ENCODE results near the gene VRK1. TPM values are rescaled to one million over a fixed set of nuclear protein-coding genes. Genes with fewer than 3 reads are reported as not detected.

The VRK1 gene
- total RNA-seq, 2 experiments from 2014 or later: 97.5 to 97.9 TPM

DNA sequence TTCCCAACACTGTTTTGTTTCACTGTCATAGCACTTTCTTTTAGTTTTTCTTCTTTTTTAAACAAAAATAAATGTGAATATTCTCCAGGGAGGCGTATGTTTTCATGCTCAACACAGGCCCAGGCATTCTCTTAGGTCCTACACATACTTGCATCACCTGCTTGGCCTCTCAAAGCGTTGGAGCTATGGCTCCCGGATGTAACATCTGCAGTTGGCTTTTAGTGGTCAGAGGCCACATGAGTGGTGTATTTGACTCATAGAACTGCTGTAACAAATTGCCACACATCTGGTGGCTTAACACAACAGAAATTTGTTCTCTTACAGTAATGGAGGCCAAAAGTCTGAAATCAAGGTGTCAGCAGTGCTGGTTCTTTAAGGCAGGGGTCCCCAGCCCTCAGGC lies 44.6 kb upstream of the VRK1 start:
- no peak for TF ChIP-seq EZH2phosphoT487 (IDR thresholded peaks at IDR 0.05; ENCODE audit: borderline replicate concordance, low read depth, low read length)
- ChIA-PET CTCF (ENCODE audit: unreplicated experiment) (no interaction called here), POLR2A (no interaction called here)
- DNase-seq (ENCODE audit: low spot score): no peak
- H3K9me3 ChIP-seq (ENCODE audit: low read length): no peaks in the 10 kb centered on the region
- H3K27ac ChIP-seq (ENCODE audit: low read depth, low read length, poor library complexity, severe bottlenecking): no peak overlapping the region
- no peaks in the 10 kb centered on the region for H3K9me2 ChIP-seq (ENCODE audit: insufficient read depth, low read length)
- H3K4me3 ChIP-seq (ENCODE audit: low read depth, low read length, poor library complexity, severe bottlenecking): no peak overlapping the region
- H4K20me1 ChIP-seq (ENCODE audit: insufficient read depth, low read length): no peaks in the 10 kb centered on the region
- H2AFZ ChIP-seq (ENCODE audit: low read length): no peak overlapping the region
- intact Hi-C loops (cut with micrococcal nuclease; ENCODE audit: unreplicated experiment): no loop called here
- no peaks in the 10 kb centered on the region for H3K79me2 ChIP-seq (ENCODE audit: insufficient read depth, low read depth, low read length)
- H3K36me3 ChIP-seq (ENCODE audit: insufficient read depth, low read length): no peaks in the 10 kb centered on the region
- no TSS peak for BruUV-seq (replicated peaks)
- no peak overlapping the region for H3K4me2 ChIP-seq (ENCODE audit: low read length)
- no peaks in the 10 kb centered on the region for H3K4me1 ChIP-seq (ENCODE audit: insufficient read depth, low read length, poor library complexity, severe bottlenecking)

DNA sequence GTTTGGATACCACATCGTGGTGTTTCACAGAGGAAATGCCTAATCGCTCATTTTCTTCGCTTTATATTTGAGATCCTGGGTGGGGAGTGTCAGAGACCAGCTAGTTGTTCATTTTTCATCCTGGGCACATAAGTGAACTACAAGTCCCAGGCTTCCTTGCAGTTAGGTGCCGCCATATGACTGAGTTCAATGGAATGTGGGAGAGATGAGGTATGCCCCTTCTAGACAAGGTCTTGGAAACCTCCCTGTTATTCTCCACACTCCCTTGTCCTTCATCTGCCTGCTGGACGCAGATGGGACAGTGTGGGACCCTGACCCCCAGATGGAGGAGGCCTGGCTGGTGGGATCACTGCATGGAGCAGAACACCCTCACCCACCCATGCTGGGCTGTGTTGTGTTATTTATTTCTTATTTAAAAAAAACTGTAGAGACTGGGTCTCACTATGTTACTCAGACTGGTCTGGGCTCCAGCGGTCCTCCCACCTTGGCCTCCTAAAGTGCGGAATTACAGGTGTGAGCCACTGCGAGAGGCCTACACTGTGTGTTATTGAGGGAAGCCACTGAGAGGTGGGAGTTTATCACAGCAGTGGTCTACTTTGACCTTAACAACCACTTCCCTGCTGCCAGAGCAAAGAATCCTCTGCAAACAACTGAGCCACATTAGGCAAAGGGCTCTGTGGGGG lies 42.9 kb upstream of the VRK1 start:
- H3K4me2 ChIP-seq (ENCODE audit: low read length): no peak overlapping the region
- H3K4me3 ChIP-seq (ENCODE audit: low read depth, low read length, poor library complexity, severe bottlenecking): no peak overlapping the region
- H4K20me1 ChIP-seq (ENCODE audit: insufficient read depth, low read length): no peaks in the 10 kb centered on the region
- H3K36me3 ChIP-seq (ENCODE audit: insufficient read depth, low read length): no peaks in the 10 kb centered on the region
- intact Hi-C loops (cut with micrococcal nuclease; ENCODE audit: unreplicated experiment): no loop called here
- BruUV-seq (replicated peaks): no TSS peak
- POLR2A ChIA-PET: no interaction called here
- H3K9me3 ChIP-seq (ENCODE audit: low read length): no peaks in the 10 kb centered on the region
- CTCF ChIA-PET (ENCODE audit: unreplicated experiment): no interaction called here
- no peak for DNase-seq (ENCODE audit: low spot score)
- H3K9me2 ChIP-seq (ENCODE audit: insufficient read depth, low read length): no peaks in the 10 kb centered on the region
- no peak overlapping the region for H3K27ac ChIP-seq (ENCODE audit: low read depth, low read length, poor library complexity, severe bottlenecking)
- TF ChIP-seq CTCF (conservative IDR thresholded peaks at IDR 0.05; ENCODE audit: low read length) (no peak), EZH2phosphoT487 (IDR thresholded peaks at IDR 0.05; ENCODE audit: borderline replicate concordance, low read depth, low read length) (no peak)
- no peaks in the 10 kb centered on the region for H3K79me2 ChIP-seq (ENCODE audit: insufficient read depth, low read depth, low read length)
- H2AFZ ChIP-seq (ENCODE audit: low read length): no peak overlapping the region
- no peaks in the 10 kb centered on the region for H3K4me1 ChIP-seq (ENCODE audit: insufficient read depth, low read length, poor library complexity, severe bottlenecking)

DNA sequence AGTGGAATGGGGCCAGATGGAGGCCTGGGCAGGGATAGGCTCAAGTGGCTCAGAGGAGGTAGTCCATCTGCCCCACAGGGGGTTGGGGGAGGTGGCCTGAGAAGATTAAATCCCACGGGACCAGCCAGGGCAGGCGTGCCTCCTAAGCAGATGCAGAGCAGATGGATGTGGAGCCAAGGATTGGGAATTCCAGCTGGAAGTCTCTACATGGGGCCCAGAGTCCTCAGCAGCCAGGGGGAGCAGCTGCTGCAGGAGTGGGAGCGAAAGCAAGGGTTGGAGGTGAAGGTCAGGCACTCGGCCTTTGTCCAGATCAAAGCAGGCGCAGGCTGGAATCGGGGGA lies 42.4 kb upstream of the VRK1 start:
- TF ChIP-seq EZH2phosphoT487 (IDR thresholded peaks at IDR 0.05; ENCODE audit: borderline replicate concordance, low read depth, low read length) (no peak), CTCF (conservative IDR thresholded peaks at IDR 0.05; ENCODE audit: low read length) (no peak)
- no peaks in the 10 kb centered on the region for H3K9me3 ChIP-seq (ENCODE audit: low read length)
- no peaks in the 10 kb centered on the region for H3K79me2 ChIP-seq (ENCODE audit: insufficient read depth, low read depth, low read length)
- H3K4me2 ChIP-seq (ENCODE audit: low read length): no peak overlapping the region
- no peaks in the 10 kb centered on the region for H3K9me2 ChIP-seq (ENCODE audit: insufficient read depth, low read length)
- ChIA-PET POLR2A (no interaction called here), CTCF (ENCODE audit: unreplicated experiment) (no interaction called here)
- no peak for DNase-seq (ENCODE audit: low spot score)
- H3K27ac ChIP-seq (ENCODE audit: low read depth, low read length, poor library complexity, severe bottlenecking): no peak overlapping the region
- no TSS peak for BruUV-seq (replicated peaks)
- no peak overlapping the region for H2AFZ ChIP-seq (ENCODE audit: low read length)
- intact Hi-C loops (cut with micrococcal nuclease; ENCODE audit: unreplicated experiment): no loop called here
- H4K20me1 ChIP-seq (ENCODE audit: insufficient read depth, low read length): no peaks in the 10 kb centered on the region
- no peaks in the 10 kb centered on the region for H3K4me1 ChIP-seq (ENCODE audit: insufficient read depth, low read length, poor library complexity, severe bottlenecking)
- no peak overlapping the region for H3K4me3 ChIP-seq (ENCODE audit: low read depth, low read length, poor library complexity, severe bottlenecking)
- no peaks in the 10 kb centered on the region for H3K36me3 ChIP-seq (ENCODE audit: insufficient read depth, low read length)
